Prostate gland (tissue), 2 donors: Measurements from ENCODE around the gene CDK3. TPM values are rescaled to one million over a fixed set of nuclear protein-coding genes. Genes with fewer than 3 reads are reported as not detected.

Experiments
- DNase-seq: peaks from one replicate; pipeline ENCODE4 v3.0.0-alpha.2; 2019; ENCODE audit warnings: low spot score
- H3K27ac ChIP-seq, 2 donors: fragments of 200-600 bp; sonication (generic); 2 replicates each; pipeline ENCODE4 v1.5.1; 2017 to 2019
- H3K27me3 ChIP-seq: fragments of 200-600 bp; sonication (generic); replicated peaks from 2 replicates; pipeline ENCODE4 v1.5.1; 2019; ENCODE audit not compliant: insufficient read depth
- H3K36me3 ChIP-seq, 2 donors: fragments of 200-600 bp; sonication (generic); 1 replicate in 1 of 2; 2 replicates in 1 of 2; pipeline versions ENCODE4 v1.5.1 to v1.8.1; 2017 to 2019
- H3K4me1 ChIP-seq: fragments of 200-600 bp; sonication (generic); replicated peaks from 2 replicates; pipeline ENCODE4 v1.5.1; 2019
- H3K4me3 ChIP-seq, 2 donors: fragments of 200-600 bp; sonication (generic); 2 replicates each; pipeline ENCODE4 v1.5.1; 2017 to 2019
- H3K9me3 ChIP-seq: fragments of 200-600 bp; sonication (generic); 2 replicates; pipeline ENCODE4 v1.5.1; 2017
- CTCF ChIP-seq, 4 experiments: fragments of 200-600 bp in 2 of 4; fragments of 450-650 bp in 2 of 4; sonication (generic) in 2 of 4; IDR thresholded peaks; 1 replicate in 3 of 4; 2 replicates in 1 of 4; pipeline ENCODE4 v1.5.1; 2016 to 2019; ENCODE audit warnings: antibody characterized with exemption in 4 of 4, mild to moderate bottlenecking in 2 of 4, moderate library complexity in 2 of 4
- POLR2A ChIP-seq: fragments of 450-650 bp; IDR thresholded peaks from one replicate; pipeline ENCODE4 v1.6.1; 2016; ENCODE audit warnings: antibody characterized with exemption, mild to moderate bottlenecking
- POLR2AphosphoS5 ChIP-seq: sonication (generic); formaldehyde crosslinking; IDR thresholded peaks from one replicate; pipeline ENCODE4 v1.6.1; 2017; ENCODE audit warnings: antibody characterized with exemption
- WGBS: methylation state at CpG from one replicate; pipeline ENCODE4 v1.1.5; 2018; 5-methylcytosine and 5-hydroxymethylcytosine counted together
- intact Hi-C: fragments of 100-400 bp; cut with DNase I; formaldehyde crosslinking; loops from one replicate; pipeline ENCODE4 v1.14.2; 2022
- total RNA-seq, 2 donors: library from RNA; depleted of rRNA; stranded (reverse); fragments of >200 nt; gene quantifications; one replicate each; pipeline ENCODE4 v1.1.0, GENCODE V29; 2016

The CDK3 gene
- total RNA-seq, 2 donors from 2014 or later: 16.9 to 17.2 TPM

- no peak for TF ChIP-seq POLR2A
- TF ChIP-seq POLR2AphosphoS5: no peak
- TF ChIP-seq CTCF (IDR thresholded peaks at IDR 0.05): peak in 1 of 4 experiments; percentile 9
- Histone ChIP-seq H3K36me3 (peaks cover 6 to 18% of the 10 kb centered on the region in 2 donors), H3K9me3 (no peaks in the 10 kb centered on the region), H3K4me3 (no peak overlapping the region), H3K27ac (peak overlapping the region; percentile 28 to 54), H3K4me1 (no peaks in the 10 kb centered on the region), H3K27me3 (no peaks in the 10 kb centered on the region)
- intact Hi-C loops: no loop called here
- no peak for DNase-seq
- 70% methylated on average over 11 of the region's 11 CpGs for WGBS
Measured at GRCh38 chr17:76050538-76051467, 50.1 kb downstream of the CDK3 start.

- H3K4me3 ChIP-seq: no peak overlapping the region
- intact Hi-C loops: no loop called here
- H3K36me3 ChIP-seq: peaks cover 8 to 19% of the 10 kb centered on the region in 2 donors
- H3K9me3 ChIP-seq: no peaks in the 10 kb centered on the region
- H3K4me1 ChIP-seq: no peaks in the 10 kb centered on the region
- H3K27me3 ChIP-seq: no peaks in the 10 kb centered on the region
- peak overlapping the region; percentile 28 to 54 for H3K27ac ChIP-seq
- peak; percentile 42 for DNase-seq
- 41% methylated on average over 6 of the region's 6 CpGs for WGBS
- TF ChIP-seq CTCF (IDR thresholded peaks at IDR 0.05) (no peak), POLR2AphosphoS5 (peak; percentile 24), POLR2A (no peak)
Measured at GRCh38 chr17:76051561-76051960, 50.9 kb downstream of the CDK3 start.

GRCh38 chr17:76053246-76054111 is 52.8 kb downstream of the CDK3 start:
- Histone ChIP-seq H3K27me3 (no peaks in the 10 kb centered on the region), H3K9me3 (no peaks in the 10 kb centered on the region), H3K36me3 (peaks cover 11 to 18% of the 10 kb centered on the region in 2 donors), H3K4me3 (no peak overlapping the region), H3K27ac (no peak overlapping the region), H3K4me1 (no peaks in the 10 kb centered on the region)
- TF ChIP-seq CTCF (IDR thresholded peaks at IDR 0.05) (no peak), POLR2AphosphoS5 (no peak), POLR2A (no peak)
- no peak for DNase-seq
- 67% methylated on average over 17 of the region's 17 CpGs for WGBS
- intact Hi-C loops: no loop called here

DNA sequence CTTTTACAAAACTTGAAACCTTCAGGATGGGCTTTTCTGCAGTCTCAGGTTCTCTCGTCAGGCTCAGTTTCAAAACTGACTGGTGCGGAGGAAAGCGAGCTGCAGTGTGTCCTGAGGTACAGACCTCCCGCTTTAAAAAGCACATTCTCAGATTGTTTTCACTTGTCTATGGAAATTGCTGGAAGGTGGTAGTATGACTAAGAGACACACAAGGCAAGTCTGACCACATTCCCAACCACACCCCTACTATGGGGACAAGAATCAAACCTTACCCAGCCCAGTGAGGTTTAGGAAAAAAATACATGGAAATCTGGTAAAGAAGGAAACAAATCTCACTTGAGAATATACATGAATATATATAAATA is 53.4 kb downstream of the CDK3 start:
- no peak overlapping the region for H3K27ac ChIP-seq
- H3K27me3 ChIP-seq: no peaks in the 10 kb centered on the region
- intact Hi-C loops: no loop called here
- TF ChIP-seq CTCF (IDR thresholded peaks at IDR 0.05): no peak
- TF ChIP-seq POLR2AphosphoS5: no peak
- TF ChIP-seq POLR2A: no peak
- peaks cover 15 to 18% of the 10 kb centered on the region in 2 donors for H3K36me3 ChIP-seq
- no peak overlapping the region for H3K4me3 ChIP-seq
- no peaks in the 10 kb centered on the region for H3K9me3 ChIP-seq
- 78% methylated on average over 4 of the region's 4 CpGs for WGBS
- DNase-seq: no peak
- H3K4me1 ChIP-seq: no peaks in the 10 kb centered on the region

Other genes with a start within 250 kb of the CDK3 start
- gene GALK1, start 235.7 kb upstream of the CDK3 start, total RNA-seq: 10 to 100 TPM; 28.1 to 28.5 TPM
- gene UNK, start 216.0 kb upstream of the CDK3 start, total RNA-seq: 10 to 100 TPM; 68.9 to 72.5 TPM
- 10 to 100 TPM in 1 of 2 donors, 1 to 10 TPM in 1; 2.9 to 16.2 TPM for gene UNC13D, start 156.5 kb upstream of the CDK3 start, total RNA-seq
- 100 to 1,000 TPM in 1 of 2 donors, 10 to 100 TPM in 1; 88.9 to 125 TPM for gene WBP2, start 145.5 kb upstream of the CDK3 start, total RNA-seq
- gene TRIM47, start 122.3 kb upstream of the CDK3 start, total RNA-seq: 10 to 100 TPM; 21.3 to 62.9 TPM
- 10 to 100 TPM; 27.5 to 28.1 TPM for gene TRIM65, start 103.9 kb upstream of the CDK3 start, total RNA-seq
- 10 to 100 TPM; 40.3 to 85.6 TPM for gene MRPL38, start 96.0 kb upstream of the CDK3 start, total RNA-seq
- gene FBF1, start 59.8 kb upstream of the CDK3 start, total RNA-seq: 10 to 100 TPM; 18.9 to 31.3 TPM
- gene ACOX1, start 21.7 kb upstream of the CDK3 start, total RNA-seq: 10 to 100 TPM; 75.5 to 79.0 TPM
- gene TEN1, start 21.6 kb upstream of the CDK3 start, total RNA-seq: 10 to 100 TPM; 20.9 to 25.1 TPM
- 10 to 100 TPM; 23.0 to 29.1 TPM for gene EVPL, start 26.5 kb downstream of the CDK3 start, total RNA-seq
- gene SRP68, start 71.7 kb downstream of the CDK3 start, total RNA-seq: 10 to 100 TPM; 33.5 to 51.2 TPM
- under 1 TPM in 1 of 2 donors, not detected in 1; 0.80 TPM for gene GALR2, start 73.9 kb downstream of the CDK3 start, total RNA-seq
- gene ZACN, start 78.3 kb downstream of the CDK3 start, total RNA-seq: not detected
- gene EXOC7, start 102.9 kb downstream of the CDK3 start, total RNA-seq: 100 to 1,000 TPM; 136 to 159 TPM
- 10 to 100 TPM in 1 of 2 donors, under 1 TPM in 1; 0.55 to 11.2 TPM for gene FOXJ1, start 140.4 kb downstream of the CDK3 start, total RNA-seq
- 10 to 100 TPM in 1 of 2 donors, 1 to 10 TPM in 1; 1.6 to 47.5 TPM for gene RNF157, start 239.6 kb downstream of the CDK3 start, total RNA-seq